Measurements from ENCODE around the gene TUBB.
"Not testable (repeated sequence)": the region's sequence is repeated elsewhere in the genome, so short reads cannot be mapped to it uniquely, and the experiment has no call there.

The TUBB gene

GRCh38 chr6:30750379-30750668 lies 30.2 kb downstream of the TUBB start:
- H3K4me2 ChIP-seq (ENCODE audit: low read length), result no peak overlapping the region
- H3K36me3 ChIP-seq (ENCODE audit: insufficient read depth, low read length), result no peaks in the 10 kb centered on the region
- no peaks in the 10 kb centered on the region for H4K20me1 ChIP-seq (ENCODE audit: insufficient read depth, low read length)
- no peaks in the 10 kb centered on the region for H3K4me1 ChIP-seq (ENCODE audit: insufficient read depth, low read length, severe bottlenecking)
- no peaks in the 10 kb centered on the region for H3F3A ChIP-seq (ENCODE audit: insufficient read depth, low read length)
- no peak overlapping the region for H3K9ac ChIP-seq (ENCODE audit: low read length)
- H3K4me3 ChIP-seq (ENCODE audit: low read depth, low read length, poor library complexity, severe bottlenecking), result no peak overlapping the region
- H3K27me3 ChIP-seq (ENCODE audit: insufficient read depth, low read length), result no peaks in the 10 kb centered on the region; the same call in 1 of the 2 replicates
- no peaks in the 10 kb centered on the region for H3K79me2 ChIP-seq (ENCODE audit: insufficient read depth, low read length)
- no peak overlapping the region for H3K27ac ChIP-seq (ENCODE audit: low read depth, low read length, poor library complexity, severe bottlenecking)
- TF ChIP-seq EZH2 (IDR thresholded peaks at IDR 0.05; ENCODE audit: borderline replicate concordance, low read length) (no peak), CTCF (IDR thresholded peaks at IDR 0.05; ENCODE audit: low read length) (no peak)
- H2AFZ ChIP-seq (ENCODE audit: low read length), result no peak overlapping the region
- no peaks in the 10 kb centered on the region for H3K9me2 ChIP-seq (ENCODE audit: low read depth, low read length)
- H3K9me3 ChIP-seq (ENCODE audit: low read length), result no peaks in the 10 kb centered on the region

- no peaks in the 10 kb centered on the region for H3K36me3 ChIP-seq (ENCODE audit: insufficient read depth, low read length)
- no peaks in the 10 kb centered on the region for H3F3A ChIP-seq (ENCODE audit: insufficient read depth, low read length)
- no peak overlapping the region for H2AFZ ChIP-seq (ENCODE audit: low read length)
- no peak overlapping the region for H3K27ac ChIP-seq (ENCODE audit: low read depth, low read length, poor library complexity, severe bottlenecking)
- H3K9me3 ChIP-seq (ENCODE audit: low read length), result no peaks in the 10 kb centered on the region
- H3K9ac ChIP-seq (ENCODE audit: low read length), result no peak overlapping the region
- no peaks in the 10 kb centered on the region for H3K9me2 ChIP-seq (ENCODE audit: low read depth, low read length)
- no peak overlapping the region for H3K4me3 ChIP-seq (ENCODE audit: low read depth, low read length, poor library complexity, severe bottlenecking)
- no peak overlapping the region for H3K4me2 ChIP-seq (ENCODE audit: low read length)
- no peaks in the 10 kb centered on the region; the same call in 1 of the 2 replicates for H3K27me3 ChIP-seq (ENCODE audit: insufficient read depth, low read length)
- TF ChIP-seq CTCF (IDR thresholded peaks at IDR 0.05; ENCODE audit: low read length) (no peak), EZH2 (IDR thresholded peaks at IDR 0.05; ENCODE audit: borderline replicate concordance, low read length) (no peak)
- no peaks in the 10 kb centered on the region for H3K4me1 ChIP-seq (ENCODE audit: insufficient read depth, low read length, severe bottlenecking)
- no peaks in the 10 kb centered on the region for H3K79me2 ChIP-seq (ENCODE audit: insufficient read depth, low read length)
- no peaks in the 10 kb centered on the region for H4K20me1 ChIP-seq (ENCODE audit: insufficient read depth, low read length)
These were observed 32.2 kb downstream of the TUBB start for GRCh38 chr6:30752157-30752927.

GRCh38 chr6:30754631-30755030 lies 34.5 kb downstream of the TUBB start:
- Histone ChIP-seq H3K79me2 (ENCODE audit: insufficient read depth, low read length) (no peaks in the 10 kb centered on the region), H3K4me2 (ENCODE audit: low read length) (no peak overlapping the region), H3K9me2 (ENCODE audit: low read depth, low read length) (no peaks in the 10 kb centered on the region), H3F3A (ENCODE audit: insufficient read depth, low read length) (no peaks in the 10 kb centered on the region), H3K4me3 (ENCODE audit: low read depth, low read length, poor library complexity, severe bottlenecking) (no peak overlapping the region), H3K27me3 (ENCODE audit: insufficient read depth, low read length) (no peaks in the 10 kb centered on the region; the same call in 1 of the 2 replicates), H3K9me3 (ENCODE audit: low read length) (no peaks in the 10 kb centered on the region), H3K9ac (ENCODE audit: low read length) (no peak overlapping the region), H3K27ac (ENCODE audit: low read depth, low read length, poor library complexity, severe bottlenecking) (no peak overlapping the region), H2AFZ (ENCODE audit: low read length) (no peak overlapping the region), H3K36me3 (ENCODE audit: insufficient read depth, low read length) (no peaks in the 10 kb centered on the region), H3K4me1 (ENCODE audit: insufficient read depth, low read length, severe bottlenecking) (no peaks in the 10 kb centered on the region), H4K20me1 (ENCODE audit: insufficient read depth, low read length) (no peaks in the 10 kb centered on the region)
- no peak for TF ChIP-seq CTCF (IDR thresholded peaks at IDR 0.05; ENCODE audit: low read length)

GRCh38 chr6:30756405-30757003 lies 36.4 kb downstream of the TUBB start:
- not testable (repeated sequence) for H3K36me3 ChIP-seq (ENCODE audit: insufficient read depth, low read length); H3K4me3 ChIP-seq (ENCODE audit: low read depth, low read length, poor library complexity, severe bottlenecking); H3K4me1 ChIP-seq (ENCODE audit: insufficient read depth, low read length, severe bottlenecking); H3K4me2 ChIP-seq (ENCODE audit: low read length); H3K9ac ChIP-seq (ENCODE audit: low read length); H4K20me1 ChIP-seq (ENCODE audit: insufficient read depth, low read length); H3K9me2 ChIP-seq (ENCODE audit: low read depth, low read length); H3K27ac ChIP-seq (ENCODE audit: low read depth, low read length, poor library complexity, severe bottlenecking); H3F3A ChIP-seq (ENCODE audit: insufficient read depth, low read length); H2AFZ ChIP-seq (ENCODE audit: low read length); H3K27me3 ChIP-seq (ENCODE audit: insufficient read depth, low read length); H3K79me2 ChIP-seq (ENCODE audit: insufficient read depth, low read length); H3K9me3 ChIP-seq (ENCODE audit: low read length)

Data from OCI-LY1 (cell line).